ENCODE measurements around the gene MYF6.

DNA sequence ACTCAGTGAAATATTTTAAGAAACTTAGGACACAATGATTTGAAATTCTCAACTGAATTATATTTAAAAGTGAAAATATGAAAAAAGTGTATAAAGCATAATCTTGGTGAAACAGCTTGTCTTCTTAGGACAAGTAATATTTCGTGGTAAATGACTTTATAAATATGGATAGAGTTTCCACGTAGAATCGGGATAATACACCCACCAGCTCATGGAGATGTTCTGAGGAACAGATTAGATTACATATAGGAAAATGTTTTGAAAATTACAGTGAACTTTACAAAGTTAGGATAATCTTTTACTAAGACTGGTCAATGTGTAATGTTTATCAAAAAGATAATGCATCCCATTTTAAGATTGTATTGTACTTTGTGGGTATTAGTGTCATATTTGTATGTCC lies 25.6 kb upstream of the MYF6 start:
- no peak for TF ChIP-seq POLR2A (IDR thresholded peaks at IDR 0.05)
- TF ChIP-seq, protein P1, sequence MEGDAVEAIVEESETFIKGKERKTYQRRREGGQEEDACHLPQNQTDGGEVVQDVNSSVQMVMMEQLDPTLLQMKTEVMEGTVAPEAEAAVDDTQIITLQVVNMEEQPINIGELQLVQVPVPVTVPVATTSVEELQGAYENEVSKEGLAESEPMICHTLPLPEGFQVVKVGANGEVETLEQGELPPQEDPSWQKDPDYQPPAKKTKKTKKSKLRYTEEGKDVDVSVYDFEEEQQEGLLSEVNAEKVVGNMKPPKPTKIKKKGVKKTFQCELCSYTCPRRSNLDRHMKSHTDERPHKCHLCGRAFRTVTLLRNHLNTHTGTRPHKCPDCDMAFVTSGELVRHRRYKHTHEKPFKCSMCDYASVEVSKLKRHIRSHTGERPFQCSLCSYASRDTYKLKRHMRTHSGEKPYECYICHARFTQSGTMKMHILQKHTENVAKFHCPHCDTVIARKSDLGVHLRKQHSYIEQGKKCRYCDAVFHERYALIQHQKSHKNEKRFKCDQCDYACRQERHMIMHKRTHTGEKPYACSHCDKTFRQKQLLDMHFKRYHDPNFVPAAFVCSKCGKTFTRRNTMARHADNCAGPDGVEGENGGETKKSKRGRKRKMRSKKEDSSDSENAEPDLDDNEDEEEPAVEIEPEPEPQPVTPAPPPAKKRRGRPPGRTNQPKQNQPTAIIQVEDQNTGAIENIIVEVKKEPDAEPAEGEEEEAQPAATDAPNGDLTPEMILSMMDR (IDR thresholded peaks at IDR 0.05 in 4 of 5, conservative IDR thresholded peaks at IDR 0.05 in 1 of 5) = no peak
